Stimulated activated CD4-positive, alpha-beta T cell treated with anti-CD3 and anti-CD28 coated beads, Interleukin-1b, Interleukin-23, amount 100 ng/mL, for 48 hours (primary cell): ENCODE measurements around the gene BOD1.

ENCODE experiments used
- DNase-seq: peaks from one replicate; pipeline ENCODE4 v3.0.0-alpha.2; 2020

Gene BOD1

GRCh38 chr5:173640156-173640804 lies 23.8 kb upstream of the BOD1 start:
- no peak for DNase-seq

- DNase-seq, result no peak
Observed at GRCh38 chr5:173638126-173639040, 21.9 kb upstream of the BOD1 start.

GRCh38 chr5:173637340-173637739 lies 20.9 kb upstream of the BOD1 start:
- no peak for DNase-seq

GRCh38 chr5:173634465-173634983 lies 18.1 kb upstream of the BOD1 start:
- no peak for DNase-seq

- DNase-seq, result no peak
Observed at GRCh38 chr5:173633304-173633703, 16.9 kb upstream of the BOD1 start.

- DNase-seq, result no peak
Observed at GRCh38 chr5:173631478-173631877, 15.0 kb upstream of the BOD1 start.

GRCh38 chr5:173630724-173631365 lies 14.4 kb upstream of the BOD1 start:
- DNase-seq, result no peak

GRCh38 chr5:173629628-173630027 lies 13.2 kb upstream of the BOD1 start:
- DNase-seq, result peak; percentile 5

GRCh38 chr5:173628501-173628900 lies 12.1 kb upstream of the BOD1 start:
- DNase-seq, result no peak

- DNase-seq, result no peak
Observed at GRCh38 chr5:173627860-173628392, 11.5 kb upstream of the BOD1 start.

- no peak for DNase-seq
Observed at GRCh38 chr5:173627271-173627670, 10.8 kb upstream of the BOD1 start.

- no peak for DNase-seq
Observed at GRCh38 chr5:173626505-173626820, 10.0 kb upstream of the BOD1 start.

- DNase-seq, result no peak
Observed at GRCh38 chr5:173625673-173626504, 9.4 kb upstream of the BOD1 start.

GRCh38 chr5:173625261-173625660 lies 8.8 kb upstream of the BOD1 start:
- DNase-seq, result no peak

GRCh38 chr5:173624282-173624681 lies 7.8 kb upstream of the BOD1 start:
- DNase-seq, result no peak

GRCh38 chr5:173623789-173624188 lies 7.3 kb upstream of the BOD1 start:
- DNase-seq, result no peak

GRCh38 chr5:173623296-173623771 lies 6.9 kb upstream of the BOD1 start:
- DNase-seq, result no peak

- no peak for DNase-seq
Observed at GRCh38 chr5:173622183-173623047, 6.0 kb upstream of the BOD1 start.

GRCh38 chr5:173620784-173621183 lies 4.3 kb upstream of the BOD1 start:
- no peak for DNase-seq

GRCh38 chr5:173618927-173619519 lies 2.6 kb upstream of the BOD1 start:
- DNase-seq, result peak; percentile 13
